HG03095 (cell line): ENCODE data around the gene P2RX6.
A peak's percentile ranks its signal among the peaks of the same experiment; 100 is the strongest.

Experiments
- ATAC-seq: cut with Tn5 transposase; IDR thresholded peaks from one replicate; pipeline ENCODE4 v1.9.1; 2021; ENCODE audit warnings: moderate library complexity; ENCODE audit not compliant: unreplicated experiment

The P2RX6 gene

GRCh38 chr22:20979243-20979809, 35.6 kb upstream of the P2RX6 start:
- no peak for ATAC-seq

GRCh38 chr22:20979940-20980453, 35.0 kb upstream of the P2RX6 start:
- ATAC-seq: no peak

GRCh38 chr22:20980523-20980922, 34.4 kb upstream of the P2RX6 start:
- ATAC-seq: no peak

GRCh38 chr22:20980938-20981722, 33.8 kb upstream of the P2RX6 start:
- no peak for ATAC-seq

GRCh38 chr22:20981787-20982562, 33.0 kb upstream of the P2RX6 start, which contains the start of gene LZTR1:
TSS of gene LZTR1 (plus strand) at chr22:20982297. CDS start at chr22:20982372, 75 bp downstream.
- ATAC-seq: peak; percentile 68

- peak; percentile 16 for ATAC-seq
Observed at GRCh38 chr22:20982563-20982882, 32.4 kb upstream of the P2RX6 start.

- no peak for ATAC-seq
Observed at GRCh38 chr22:20983081-20983771, 31.7 kb upstream of the P2RX6 start.

- ATAC-seq: no peak
Observed at GRCh38 chr22:20985720-20986119, 29.2 kb upstream of the P2RX6 start.

- ATAC-seq: no peak
Observed at GRCh38 chr22:20986365-20986764, 28.6 kb upstream of the P2RX6 start.

- no peak for ATAC-seq
Observed at GRCh38 chr22:20987375-20987774, 27.6 kb upstream of the P2RX6 start.

GRCh38 chr22:20988573-20989322, 26.2 kb upstream of the P2RX6 start:
- ATAC-seq: no peak

GRCh38 chr22:20989323-20990138, 25.4 kb upstream of the P2RX6 start:
- no peak for ATAC-seq

- ATAC-seq: no peak
Observed at GRCh38 chr22:20990184-20991180, 24.5 kb upstream of the P2RX6 start.

- no peak for ATAC-seq
Observed at GRCh38 chr22:20991252-20992055, 23.5 kb upstream of the P2RX6 start.

GRCh38 chr22:20992056-20992442, 22.9 kb upstream of the P2RX6 start:
- no peak for ATAC-seq

GRCh38 chr22:20992456-20993303, 22.3 kb upstream of the P2RX6 start:
- no peak for ATAC-seq
